HUES6 (cell line): ENCODE data around the gene TRIM64.
"Not testable (repeated sequence)": the region's sequence is repeated elsewhere in the genome, so short reads cannot be mapped to it uniquely, and the experiment has no call there.

ENCODE experiments used
- H3K27ac ChIP-seq: 2 replicates; pipeline ENCODE4 v1.7.0; 2013; ENCODE audit warnings: low read depth, mild to moderate bottlenecking, low read length, inconsistent platforms
- H3K27me3 ChIP-seq: 2 replicates; pipeline ENCODE4 v1.6.1; 2013; ENCODE audit warnings: low read length; ENCODE audit not compliant: control insufficient read depth, insufficient read depth
- H3K36me3 ChIP-seq: 2 replicates; pipeline ENCODE4 v1.6.1; 2013; ENCODE audit warnings: low read length; ENCODE audit not compliant: control insufficient read depth, insufficient read depth
- H3K4me1 ChIP-seq: 2 replicates; pipeline ENCODE4 v1.6.1; 2013; ENCODE audit warnings: low read length; ENCODE audit not compliant: control insufficient read depth, insufficient read depth
- H3K4me3 ChIP-seq: 2 replicates; pipeline ENCODE4 v1.5.1; 2013; ENCODE audit warnings: low read depth, low read length
- H3K9ac ChIP-seq: one replicate; pipeline ENCODE4 v1.6.1; 2013; ENCODE audit warnings: mild to moderate bottlenecking, low read length
- H3K9me3 ChIP-seq: 2 replicates; pipeline ENCODE4 v1.6.1; 2013; ENCODE audit warnings: low read depth, low read length; ENCODE audit not compliant: control insufficient read depth, insufficient read depth

The TRIM64 gene

GRCh38 chr11:89965737-89966136 lies at the start of gene TRIM64:
Gene TRIM64, plus strand, starts transcription at chr11:89966037. Its CDS starts 2,467 bp downstream, at chr11:89968504.
- H3K9ac ChIP-seq, H3K36me3 ChIP-seq, H3K9me3 ChIP-seq, H3K4me3 ChIP-seq, H3K4me1 ChIP-seq, H3K27me3 ChIP-seq, H3K27ac ChIP-seq: not testable (repeated sequence)

- Histone ChIP-seq H3K4me3 (no peak within 1 kb of the TSS), H3K9ac (no peak within 1 kb of the TSS), H3K36me3 (no peaks in the 10 kb centered on the region), H3K9me3 (no peaks in the 10 kb centered on the region), H3K27ac (no peak within 1 kb of the TSS), H3K4me1 (no peaks in the 10 kb centered on the region), H3K27me3 (no peaks in the 10 kb centered on the region)
These were observed 43.6 kb upstream of the TRIM64 start, which contains the start of gene TRIM49D1 for GRCh38 chr11:89922195-89922660. Gene TRIM49D1, minus strand, starts transcription at chr11:89922245. Its CDS starts 4,535 bp downstream, at chr11:89917710.

DNA sequence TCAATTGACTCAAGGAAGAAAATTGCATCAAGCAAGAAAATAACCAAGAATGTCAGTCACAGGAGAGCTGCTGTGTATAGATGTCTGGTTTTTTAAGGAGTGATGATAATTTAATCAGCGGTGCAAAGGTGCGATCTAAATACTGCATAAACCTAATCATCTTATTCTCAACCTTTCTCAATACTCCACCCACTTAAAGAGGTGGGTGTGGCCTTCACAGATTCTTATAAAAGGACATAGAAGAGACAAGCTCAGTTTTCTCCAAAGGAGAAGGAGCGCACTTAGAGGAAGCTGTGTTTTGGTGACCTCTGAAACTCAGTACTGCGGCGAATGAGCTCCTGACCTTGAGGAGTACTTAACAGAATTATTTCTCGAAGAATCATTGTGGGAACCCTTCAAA lies 42.1 kb upstream of the TRIM64 start, which contains the start of gene TRIM49D2:
TSS of gene TRIM49D2 (plus strand) at position 301 of the 400 bp plus-strand sequence. CDS start 2,698 bp downstream, outside the sequence.
- not testable (repeated sequence) for H3K9me3 ChIP-seq, H3K36me3 ChIP-seq, H3K9ac ChIP-seq, H3K4me3 ChIP-seq, H3K27me3 ChIP-seq, H3K27ac ChIP-seq, H3K4me1 ChIP-seq

DNA sequence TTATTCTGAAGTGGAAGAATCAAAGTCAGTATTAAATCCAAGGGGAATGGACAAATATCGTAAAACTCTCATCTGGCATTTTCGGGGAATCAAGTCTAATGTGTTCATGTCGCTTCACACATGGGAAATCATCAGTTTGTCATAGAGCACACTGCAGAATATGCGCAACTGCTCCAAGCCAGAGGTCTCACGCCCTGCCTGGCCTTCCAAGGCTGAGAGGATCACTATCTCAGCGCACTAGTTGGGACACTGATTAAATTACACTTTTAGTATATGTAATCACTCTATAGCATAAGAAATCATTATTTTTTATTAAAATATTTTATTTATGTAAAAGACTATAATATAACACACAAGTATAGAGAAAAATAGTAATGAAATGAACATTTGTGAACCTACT lies 5.0 kb upstream of the TRIM64 start:
- not testable (repeated sequence) for H3K9me3 ChIP-seq, H3K4me1 ChIP-seq, H3K36me3 ChIP-seq, H3K9ac ChIP-seq, H3K4me3 ChIP-seq, H3K27ac ChIP-seq, H3K27me3 ChIP-seq
